T-cell (primary cell): Measurements from ENCODE around the gene SSBP3. TPM values are rescaled to one million over a fixed set of nuclear protein-coding genes. Genes with fewer than 3 reads are reported as not detected.

ENCODE experiments used
- ATAC-seq, 4 experiments: fragments of 200-7000 bp in 3 of 4; fragments of 150-1000 bp in 1 of 4; cut with Tn5 transposase; replicated peaks in 1 of 4; 1 replicate in 3 of 4; 2 replicates in 1 of 4; pipeline ENCODE4 v1.10.0; 2021; ENCODE audit warnings: moderate library complexity in 3 of 4, mild to moderate bottlenecking in 2 of 4, moderate number of reproducible peaks in 1 of 4
- CTCF ChIA-PET, 2 donors: fragments of 300-600 bp; sonication (Branson Sonifier 250); formaldehyde crosslinking; loops; one replicate each; lab custom pipeline; 2022; ENCODE audit warnings: antibody characterized with exemption in 2 of 2; lab: Charles Lee
- POLR2A ChIA-PET, 2 donors: fragments of 300-600 bp; sonication (Branson Sonifier 250); formaldehyde crosslinking; loops; one replicate each; lab custom pipeline; 2022; ENCODE audit warnings: antibody characterized with exemption in 2 of 2; lab: Charles Lee
- DNase-seq, 35 experiments: peaks; one replicate each; pipeline versions ENCODE4 v3.0.0 to v3.0.0-alpha.2; 2013 to 2023
- H3K27ac ChIP-seq: one replicate; pipeline ENCODE4 v1.5.1; 2013; ENCODE audit warnings: low read length
- H3K27me3 ChIP-seq, 2 experiments: replicated peaks in 1 of 2; 1 replicate in 1 of 2; 2 replicates in 1 of 2; pipeline versions ENCODE4 v1.6.1 to v1.7.0; 2013; ENCODE audit warnings: low read length in 1 of 2, mixed read lengths in 1 of 2; ENCODE audit not compliant: control insufficient read depth in 2 of 2, insufficient read depth in 2 of 2; ENCODE audit errors: extremely low read depth in 1 of 2
- H3K36me3 ChIP-seq, 2 donors: 1 replicate in 1 of 2; 2 replicates in 1 of 2; pipeline versions ENCODE4 v1.6.1 to v1.7.0; 2013; ENCODE audit warnings: low read length in 1 of 2; ENCODE audit not compliant: control insufficient read depth in 2 of 2, insufficient read depth in 1 of 2; ENCODE audit errors: extremely low read depth in 1 of 2
- H3K4me1 ChIP-seq, 2 experiments: 1 replicate in 1 of 2; 2 replicates in 1 of 2; pipeline versions ENCODE4 v1.6.1 to v1.7.0; 2013; ENCODE audit warnings: low read length in 2 of 2, mixed read lengths in 1 of 2; ENCODE audit not compliant: insufficient read depth in 2 of 2, control insufficient read depth in 1 of 2; ENCODE audit errors: extremely low read depth in 1 of 2
- H3K4me3 ChIP-seq, 2 donors: 1 replicate in 1 of 2; 2 replicates in 1 of 2; pipeline versions ENCODE4 v1.5.1 to v1.7.0; 2013; ENCODE audit warnings: mild to moderate bottlenecking in 2 of 2, low read length in 1 of 2, moderate library complexity in 1 of 2; ENCODE audit not compliant: control insufficient read depth in 1 of 2; ENCODE audit errors: extremely low read depth in 1 of 2
- H3K9me3 ChIP-seq: 2 replicates; pipeline ENCODE4 v1.7.0; 2013
- H3K27ac Mint-ChIP-seq, 2 donors: one replicate each; pipeline ENCODE4 v1.8.0; 2020 to 2021; ENCODE audit warnings: mild to moderate bottlenecking in 2 of 2, mixed read lengths in 2 of 2
- H3K27me3 Mint-ChIP-seq, 2 donors: one replicate each; pipeline ENCODE4 v1.8.0; 2021 to 2022; ENCODE audit warnings: mixed read lengths in 2 of 2
- H3K36me3 Mint-ChIP-seq: one replicate; pipeline ENCODE4 v1.8.0; 2021; ENCODE audit warnings: mixed read lengths
- H3K4me1 Mint-ChIP-seq, 3 donors: one replicate each; pipeline ENCODE4 v1.8.0; 2020 to 2022; ENCODE audit warnings: mixed read lengths in 3 of 3, mild to moderate bottlenecking in 1 of 3
- H3K4me3 Mint-ChIP-seq, 3 donors: one replicate each; pipeline ENCODE4 v1.8.0; 2020 to 2022; ENCODE audit warnings: mild to moderate bottlenecking in 3 of 3, mixed read lengths in 3 of 3, moderate library complexity in 3 of 3
- H3K9me3 Mint-ChIP-seq, 3 donors: one replicate each; pipeline ENCODE4 v1.8.0; 2020 to 2022; ENCODE audit warnings: mixed read lengths in 3 of 3
- WGBS: methylation state at CpG from one replicate; pipeline ENCODE4 v1.1.5; 2013; ENCODE audit warnings: missing lambda C conversion rate; ENCODE audit not compliant: insufficient coverage; 5-methylcytosine and 5-hydroxymethylcytosine counted together
- total RNA-seq, 35 experiments: library from RNA in 6 of 35; stranded (reverse) in 6 of 35; fragments of 120-200 nt in 1 of 35; gene quantifications; one replicate each; pipeline versions ENCODE4 v1.2.1 to v1.2.4 and lab custom pipeline; 2013 to 2026

SSBP3 gene
- total RNA-seq, 5 donors from 2014 or later (not counting 1 experiment from before 2014, with no cell fraction given), result 51.5 to 84.5 (median 69.2) TPM

DNA sequence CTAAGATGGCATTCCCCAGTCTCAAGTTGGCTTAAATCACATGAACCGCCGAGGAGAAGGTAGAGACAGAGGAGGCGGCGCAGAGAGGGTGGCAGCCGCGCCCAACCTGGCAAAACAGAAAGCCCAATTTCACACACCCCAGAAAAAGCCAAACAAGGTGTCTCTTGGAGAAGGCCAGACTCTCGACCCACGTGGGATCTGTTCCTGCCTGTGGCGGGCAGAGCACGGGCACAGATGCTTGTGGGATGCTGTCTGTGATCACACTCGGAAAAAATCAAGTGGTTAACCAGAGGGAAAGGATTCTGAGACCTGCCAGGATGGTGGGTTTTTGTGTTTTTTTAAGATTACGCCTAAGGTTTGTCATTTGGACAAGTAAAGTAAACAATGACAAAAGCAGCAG lies 125.5 kb downstream of the SSBP3 start:
- peak overlapping the region in 2 of 3 donors; percentile 46 to 68 for H3K4me3 Mint-ChIP-seq
- H3K36me3 ChIP-seq, result peaks cover 6 to 22% of the 10 kb centered on the region in 2 donors
- WGBS, result 33% methylated on average over 3 of the region's 12 CpGs
- H3K4me3 ChIP-seq, result no peak overlapping the region
- H3K27me3 ChIP-seq, result no peaks in the 10 kb centered on the region
- no peaks in the 10 kb centered on the region for H3K9me3 Mint-ChIP-seq
- H3K27ac Mint-ChIP-seq, result peak overlapping the region; percentile 91 to 95
- CTCF ChIA-PET, result interaction anchor here in 1 of 2 donors (0.6 kb wide), 1 partner anchor 125 kb away, joined by 3 read pairs; the partner anchor contains the start of gene SSBP3
- ATAC-seq (peak in 2 of 4 experiments; percentile 21 to 29), DNase-seq (peak in 19 of 35 experiments; percentile 6 to 58 (median 21))
- no peaks in the 10 kb centered on the region for H3K27me3 Mint-ChIP-seq
- peaks cover 65 to 69% (median 65%) of the 10 kb centered on the region in 3 donors for H3K4me1 Mint-ChIP-seq
- POLR2A ChIA-PET, result interaction anchor here in 1 of 2 donors (0.6 kb wide), 2 partner anchors 17 to 132 kb away, joined by 3 to 5 read pairs; no protein-coding TSS in a partner anchor
- peaks cover 45 to 91% of the 10 kb centered on the region in 2 experiments for H3K4me1 ChIP-seq
- peaks cover 20% of the 10 kb centered on the region for H3K36me3 Mint-ChIP-seq
- no peak overlapping the region for H3K27ac ChIP-seq
- H3K9me3 ChIP-seq, result no peaks in the 10 kb centered on the region

DNA sequence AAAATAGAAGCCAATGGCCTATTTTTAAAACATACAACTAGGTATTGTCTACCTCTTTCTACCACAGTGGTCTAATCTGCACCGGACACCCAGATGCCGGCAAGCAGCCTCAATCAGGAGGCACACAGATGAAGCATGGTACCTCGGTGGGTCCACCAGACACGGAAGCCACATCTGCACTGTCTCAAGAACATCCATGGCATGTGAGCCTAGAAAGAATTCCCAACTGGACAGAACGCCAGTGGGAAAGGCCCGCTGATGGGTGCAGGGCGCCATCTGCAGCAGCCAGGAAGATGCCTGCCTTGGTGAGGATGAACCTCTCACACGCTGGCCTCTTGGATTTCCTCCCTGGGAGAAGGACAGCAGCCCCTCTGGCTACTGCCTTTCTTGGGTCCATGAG lies 126.7 kb downstream of the SSBP3 start:
- POLR2A ChIA-PET, result no interaction called here

DNA sequence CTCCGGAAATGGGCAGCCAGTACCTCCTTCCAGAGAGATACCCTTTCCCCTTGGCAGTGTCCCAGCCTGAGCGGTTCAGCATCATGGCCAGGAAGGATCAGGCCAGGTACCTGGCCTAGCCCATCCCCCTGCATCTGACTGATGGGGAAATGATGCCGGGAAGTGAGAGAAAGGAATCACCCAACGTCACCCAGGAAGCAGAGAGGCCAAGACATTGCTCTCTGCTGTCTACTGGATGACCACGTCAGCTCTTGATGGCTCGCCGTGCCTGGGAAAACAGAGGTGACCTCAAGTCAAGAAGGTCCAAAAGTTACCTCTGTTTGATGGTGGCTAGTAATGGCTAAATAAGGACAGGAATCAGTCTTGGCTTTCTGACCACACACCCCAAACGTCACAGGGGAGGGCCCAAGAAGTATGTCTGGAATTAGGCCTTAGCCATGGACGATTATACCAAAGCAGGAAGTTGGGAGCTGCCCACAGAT lies 127.2 kb downstream of the SSBP3 start:
- Mint-ChIP-seq H3K27ac (peak overlapping the region in 1 of 2 donors; percentile 58), H3K36me3 (peaks cover 20% of the 10 kb centered on the region), H3K4me3 (no peak overlapping the region), H3K9me3 (no peaks in the 10 kb centered on the region), H3K4me1 (peaks cover 61 to 66% (median 66%) of the 10 kb centered on the region in 3 donors), H3K27me3 (no peaks in the 10 kb centered on the region)
- no peak for DNase-seq
- no peak overlapping the region for H3K27ac ChIP-seq
- CTCF ChIA-PET, result no interaction called here
- peaks cover 6 to 22% of the 10 kb centered on the region in 2 donors for H3K36me3 ChIP-seq
- POLR2A ChIA-PET, result no interaction called here
- H3K27me3 ChIP-seq, result no peaks in the 10 kb centered on the region
- WGBS, result 85% methylated on average over 7 of the region's 9 CpGs
- no peak for ATAC-seq
- no peak overlapping the region for H3K4me3 ChIP-seq
- H3K9me3 ChIP-seq, result no peaks in the 10 kb centered on the region
- H3K4me1 ChIP-seq, result peaks cover 33 to 91% of the 10 kb centered on the region in 2 experiments

More for the DNA sequence above, 126.7 kb downstream of the SSBP3 start:
- Histone ChIP-seq H3K9me3 (no peaks in the 10 kb centered on the region), H3K27me3 (no peaks in the 10 kb centered on the region), H3K4me1 (peaks cover 37 to 94% of the 10 kb centered on the region in 2 experiments), H3K4me3 (no peak overlapping the region), H3K36me3 (peaks cover 6 to 22% of the 10 kb centered on the region in 2 donors), H3K27ac (no peak overlapping the region)
- Mint-ChIP-seq H3K27me3 (no peaks in the 10 kb centered on the region), H3K9me3 (no peaks in the 10 kb centered on the region), H3K4me3 (no peak overlapping the region), H3K4me1 (peaks cover 64 to 70% (median 65%) of the 10 kb centered on the region in 3 donors), H3K27ac (no peak overlapping the region), H3K36me3 (peaks cover 20% of the 10 kb centered on the region)
- CTCF ChIA-PET, result no interaction called here
- DNase-seq (no peak), ATAC-seq (no peak)
- WGBS, result over 99% methylated on average over 8 of the region's 8 CpGs

DNA sequence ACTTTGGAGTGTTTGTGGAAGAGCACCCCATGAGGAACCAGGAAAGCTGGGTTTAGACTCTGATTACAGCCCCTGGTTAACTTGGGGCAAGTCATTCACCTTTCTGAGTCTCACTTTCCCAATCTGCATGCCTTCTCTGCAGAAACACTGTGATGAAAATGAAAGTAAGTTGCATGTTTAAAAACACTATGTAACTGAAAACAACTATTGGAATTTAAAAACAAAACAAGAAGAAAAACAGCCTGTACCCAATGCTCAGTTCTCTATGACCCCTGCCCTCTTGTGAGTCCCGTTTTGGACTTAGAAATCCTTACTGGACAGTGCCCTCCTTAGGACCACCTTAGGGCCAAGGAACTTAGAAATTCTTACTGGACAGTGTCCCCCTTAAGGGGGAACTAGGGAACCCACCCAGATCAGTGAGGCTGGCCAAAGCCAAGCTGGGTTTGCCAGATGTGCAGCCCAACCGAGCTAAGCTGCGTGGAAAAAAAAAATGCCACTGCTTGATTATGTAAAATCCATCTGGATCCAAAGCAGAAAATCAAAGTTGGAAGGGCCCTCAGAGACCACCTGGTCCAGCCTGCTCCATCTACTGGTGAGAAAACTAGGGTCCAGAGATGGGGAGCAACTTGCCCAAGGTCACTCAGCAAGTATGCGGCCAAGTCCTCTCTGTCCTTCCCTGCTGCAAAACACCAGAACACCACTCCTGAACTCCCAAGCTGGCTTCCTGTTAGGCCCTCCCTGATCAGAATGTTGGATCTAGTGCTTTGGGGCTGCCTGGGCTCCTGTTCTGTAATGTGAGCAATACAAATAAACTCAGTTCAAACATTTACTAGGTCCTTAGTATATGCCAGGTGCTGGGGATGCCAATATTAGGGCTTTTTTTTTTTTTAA lies 128.5 kb downstream of the SSBP3 start:
- H3K36me3 ChIP-seq, result peaks cover 6 to 22% of the 10 kb centered on the region in 2 donors
- peaks cover 24 to 88% of the 10 kb centered on the region in 2 experiments for H3K4me1 ChIP-seq
- H3K27ac ChIP-seq, result no peak overlapping the region
- H3K4me3 ChIP-seq, result no peak overlapping the region
- Mint-ChIP-seq H3K4me3 (peak overlapping the region in 2 of 3 donors; percentile 47 to 75), H3K27ac (peak overlapping the region; percentile 90 to 93), H3K9me3 (no peaks in the 10 kb centered on the region), H3K4me1 (peaks cover 54 to 61% (median 61%) of the 10 kb centered on the region in 3 donors), H3K36me3 (peaks cover 20% of the 10 kb centered on the region), H3K27me3 (no peaks in the 10 kb centered on the region)
- 91% methylated on average over 1 of the region's 4 CpGs for WGBS
- POLR2A ChIA-PET, result no interaction called here
- H3K9me3 ChIP-seq, result no peaks in the 10 kb centered on the region
- DNase-seq (no peak), ATAC-seq (peak in 2 of 4 experiments; percentile 30 to 38)
- CTCF ChIA-PET, result interaction anchor here in 1 of 2 donors (0.5 kb wide), 1 partner anchor 146 kb away, joined by 3 read pairs; no protein-coding TSS in a partner anchor
- H3K27me3 ChIP-seq, result no peaks in the 10 kb centered on the region

DNA sequence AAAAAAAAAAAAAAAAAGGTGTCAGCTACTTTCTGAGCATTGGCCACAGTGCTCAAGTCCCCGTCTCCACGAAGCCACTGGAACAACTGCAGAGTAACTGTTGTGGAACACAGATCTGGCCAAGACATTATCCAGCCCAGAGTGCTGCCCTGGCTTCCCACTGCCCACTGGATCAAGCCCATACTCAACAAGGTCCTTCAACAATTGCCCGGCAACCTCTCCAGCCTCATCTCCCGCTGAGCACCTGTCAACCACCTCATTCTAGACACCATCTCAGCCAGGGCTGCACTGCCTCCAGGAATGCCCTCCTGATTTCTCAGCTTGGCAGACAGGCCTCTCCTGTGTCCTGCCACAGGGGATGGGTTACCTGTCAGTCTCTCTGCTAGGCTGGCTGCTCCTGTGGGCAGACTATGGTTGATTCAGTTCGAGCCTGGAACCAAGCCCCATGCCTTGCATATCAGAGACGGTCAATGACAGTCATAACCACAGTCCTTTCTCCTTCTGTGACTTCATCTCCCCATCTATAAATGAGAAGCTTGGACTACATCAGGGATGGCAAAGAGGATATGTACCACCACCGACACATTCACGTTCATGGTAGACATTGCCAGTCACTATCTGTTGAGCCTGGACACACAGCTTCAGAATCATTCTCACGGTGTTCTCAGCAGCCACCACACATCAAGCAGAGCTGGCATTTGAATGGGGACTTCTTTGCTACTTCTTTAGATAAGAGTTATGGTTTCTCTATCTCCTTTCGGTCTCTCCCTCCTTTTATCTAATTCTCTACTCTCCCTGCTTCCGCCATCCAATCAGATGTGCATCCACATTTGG lies 129.4 kb downstream of the SSBP3 start:
- peak in 2 of 4 experiments; percentile 18 to 19 for ATAC-seq
- H3K4me1 Mint-ChIP-seq, result peaks cover 50 to 57% (median 54%) of the 10 kb centered on the region in 3 donors
- Histone ChIP-seq H3K4me1 (peaks cover 18 to 79% of the 10 kb centered on the region in 2 experiments), H3K36me3 (peaks cover 6 to 22% of the 10 kb centered on the region in 2 donors), H3K4me3 (no peak overlapping the region), H3K9me3 (no peaks in the 10 kb centered on the region), H3K27me3 (no peaks in the 10 kb centered on the region), H3K27ac (no peak overlapping the region)
- no peak for DNase-seq
- H3K27ac Mint-ChIP-seq, result peak overlapping the region; percentile 90 to 93
- no peaks in the 10 kb centered on the region for H3K9me3 Mint-ChIP-seq
- H3K27me3 Mint-ChIP-seq, result no peaks in the 10 kb centered on the region
- 89% methylated on average over 5 of the region's 11 CpGs for WGBS
- peaks cover 20% of the 10 kb centered on the region for H3K36me3 Mint-ChIP-seq
- POLR2A ChIA-PET, result interaction anchor here (0.6 to 0.7 kb wide), 2 partner anchors 7 to 83 kb away, joined by 3 read pairs; no protein-coding TSS in a partner anchor
- H3K4me3 Mint-ChIP-seq, result peak overlapping the region in 2 of 3 donors; percentile 47 to 75
- CTCF ChIA-PET, result interaction anchor here in 1 of 2 donors (0.6 kb wide), 1 partner anchor 212 kb away, joined by 3 read pairs; no protein-coding TSS in a partner anchor
